ENCODE data around the gene EEFSEC.

Gene EEFSEC

DNA sequence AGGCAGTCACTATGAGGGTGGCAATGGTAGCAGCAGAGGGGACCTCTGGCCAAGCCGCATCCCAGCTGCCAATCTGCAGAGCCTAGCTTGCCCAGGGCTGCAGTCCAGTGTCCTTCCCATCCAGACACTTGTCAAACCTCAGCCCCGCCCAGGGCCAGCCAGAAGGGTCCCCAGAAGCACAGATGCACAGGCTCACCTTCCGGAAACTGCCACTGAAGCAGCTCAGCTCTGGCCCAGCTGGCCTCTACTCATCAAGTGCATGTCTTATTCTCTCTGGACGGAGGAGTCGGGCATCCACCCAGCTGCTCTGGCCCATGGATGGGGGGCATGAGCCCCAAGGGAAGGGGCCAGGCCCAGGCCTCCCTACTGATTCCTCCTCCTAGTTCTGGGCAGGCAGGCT lies 244.2 kb downstream of the EEFSEC start:
- ChIA-PET POLR2A (ENCODE audit: low non-redundant PET) (no interaction called here), CTCF (no interaction called here)
- H3K27ac ChIP-seq: no peak overlapping the region
- TF ChIP-seq, protein P1, sequence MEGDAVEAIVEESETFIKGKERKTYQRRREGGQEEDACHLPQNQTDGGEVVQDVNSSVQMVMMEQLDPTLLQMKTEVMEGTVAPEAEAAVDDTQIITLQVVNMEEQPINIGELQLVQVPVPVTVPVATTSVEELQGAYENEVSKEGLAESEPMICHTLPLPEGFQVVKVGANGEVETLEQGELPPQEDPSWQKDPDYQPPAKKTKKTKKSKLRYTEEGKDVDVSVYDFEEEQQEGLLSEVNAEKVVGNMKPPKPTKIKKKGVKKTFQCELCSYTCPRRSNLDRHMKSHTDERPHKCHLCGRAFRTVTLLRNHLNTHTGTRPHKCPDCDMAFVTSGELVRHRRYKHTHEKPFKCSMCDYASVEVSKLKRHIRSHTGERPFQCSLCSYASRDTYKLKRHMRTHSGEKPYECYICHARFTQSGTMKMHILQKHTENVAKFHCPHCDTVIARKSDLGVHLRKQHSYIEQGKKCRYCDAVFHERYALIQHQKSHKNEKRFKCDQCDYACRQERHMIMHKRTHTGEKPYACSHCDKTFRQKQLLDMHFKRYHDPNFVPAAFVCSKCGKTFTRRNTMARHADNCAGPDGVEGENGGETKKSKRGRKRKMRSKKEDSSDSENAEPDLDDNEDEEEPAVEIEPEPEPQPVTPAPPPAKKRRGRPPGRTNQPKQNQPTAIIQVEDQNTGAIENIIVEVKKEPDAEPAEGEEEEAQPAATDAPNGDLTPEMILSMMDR (conservative IDR thresholded peaks at IDR 0.05; ENCODE audit: low read depth): no peak
- DNase-seq (ENCODE audit: low spot score): no peak

DNA sequence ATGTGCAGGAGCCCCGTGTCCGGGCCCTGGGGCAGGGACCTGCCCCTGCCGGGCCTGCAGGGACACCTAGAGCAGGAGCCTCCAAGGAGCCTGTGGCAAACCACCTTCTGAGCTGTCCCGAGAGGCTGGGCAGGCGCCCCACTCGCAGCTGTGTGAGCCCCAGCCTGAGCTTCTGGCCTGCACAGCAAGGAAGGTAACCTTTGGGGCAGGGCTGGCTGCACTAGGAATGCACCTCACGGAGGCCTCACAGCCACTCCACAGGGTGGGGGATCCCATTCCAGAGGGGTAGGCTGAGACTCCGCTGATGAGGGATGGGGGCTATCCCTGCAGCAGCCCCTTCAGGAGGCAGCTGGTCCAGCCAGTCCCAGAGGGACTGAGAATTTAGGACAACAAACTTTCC lies 245.3 kb downstream of the EEFSEC start:
- no peak for DNase-seq (ENCODE audit: low spot score)
- H3K27ac ChIP-seq: no peak overlapping the region
- TF ChIP-seq, protein P1 (conservative IDR thresholded peaks at IDR 0.05; ENCODE audit: low read depth): no peak
- ChIA-PET POLR2A (ENCODE audit: low non-redundant PET) (no interaction called here), CTCF (interaction anchor here (1.4 to 1.6 kb wide), 2 partner anchors 186 to 210 kb away, joined by 3 to 4 read pairs; no protein-coding TSS in a partner anchor)

- CTCF ChIA-PET: interaction anchor here (0.6 to 1.6 kb wide), 3 partner anchors 13 to 209 kb away, joined by 3 to 4 read pairs (median 3); no protein-coding TSS in a partner anchor
- TF ChIP-seq, protein P1 (conservative IDR thresholded peaks at IDR 0.05; ENCODE audit: low read depth): no peak
- H3K27ac ChIP-seq: no peak overlapping the region
- POLR2A ChIA-PET (ENCODE audit: low non-redundant PET): no interaction called here
- no peak for DNase-seq (ENCODE audit: low spot score)
These were observed 246.1 kb downstream of the EEFSEC start for GRCh38 chr3:128399221-128399915.

- ChIA-PET CTCF (no interaction called here), POLR2A (ENCODE audit: low non-redundant PET) (no interaction called here)
- no peak for DNase-seq (ENCODE audit: low spot score)
- no peak overlapping the region for H3K27ac ChIP-seq
- TF ChIP-seq, protein P1 (conservative IDR thresholded peaks at IDR 0.05; ENCODE audit: low read depth): no peak
These were observed 247.4 kb downstream of the EEFSEC start for GRCh38 chr3:128400671-128401070.

- no peak for DNase-seq (ENCODE audit: low spot score)
- TF ChIP-seq, protein P1 (conservative IDR thresholded peaks at IDR 0.05; ENCODE audit: low read depth): no peak
- ChIA-PET CTCF (interaction anchor here (0.6 to 1.0 kb wide), 2 partner anchors 10 to 37 kb away, joined by 3 to 4 read pairs; no protein-coding TSS in a partner anchor), POLR2A (ENCODE audit: low non-redundant PET) (no interaction called here)
- H3K27ac ChIP-seq: no peak overlapping the region
These were observed 249.0 kb downstream of the EEFSEC start for GRCh38 chr3:128402319-128402718.

GRCh38 chr3:128402998-128403397 lies 249.7 kb downstream of the EEFSEC start:
- ChIA-PET POLR2A (ENCODE audit: low non-redundant PET) (no interaction called here), CTCF (interaction anchor here (1.0 kb wide), 1 partner anchor 11 kb away, joined by 3 read pairs; no protein-coding TSS in a partner anchor)
- no peak overlapping the region for H3K27ac ChIP-seq
- TF ChIP-seq, protein P1 (conservative IDR thresholded peaks at IDR 0.05; ENCODE audit: low read depth): no peak
- no peak for DNase-seq (ENCODE audit: low spot score)

Data from RWPE1 (cell line).